ENCODE results near the gene TOMM40.

The TOMM40 gene

GRCh38 chr19:44942067-44942571, 51.1 kb downstream of the TOMM40 start, which contains the start of gene APOC4:
Gene APOC4 (plus strand): TSS chr19:44942237. CDS start chr19:44942278, 41 bp downstream.
- in situ Hi-C loops (cut with MboI; ENCODE audit: low pct_unique_long_range_greater_than_20kb, low sequenced_read_pairs, unreplicated experiment): no loop called here
- peak; percentile 15 for DNase-seq (ENCODE audit: low spot score)
- TF ChIP-seq, protein P1, sequence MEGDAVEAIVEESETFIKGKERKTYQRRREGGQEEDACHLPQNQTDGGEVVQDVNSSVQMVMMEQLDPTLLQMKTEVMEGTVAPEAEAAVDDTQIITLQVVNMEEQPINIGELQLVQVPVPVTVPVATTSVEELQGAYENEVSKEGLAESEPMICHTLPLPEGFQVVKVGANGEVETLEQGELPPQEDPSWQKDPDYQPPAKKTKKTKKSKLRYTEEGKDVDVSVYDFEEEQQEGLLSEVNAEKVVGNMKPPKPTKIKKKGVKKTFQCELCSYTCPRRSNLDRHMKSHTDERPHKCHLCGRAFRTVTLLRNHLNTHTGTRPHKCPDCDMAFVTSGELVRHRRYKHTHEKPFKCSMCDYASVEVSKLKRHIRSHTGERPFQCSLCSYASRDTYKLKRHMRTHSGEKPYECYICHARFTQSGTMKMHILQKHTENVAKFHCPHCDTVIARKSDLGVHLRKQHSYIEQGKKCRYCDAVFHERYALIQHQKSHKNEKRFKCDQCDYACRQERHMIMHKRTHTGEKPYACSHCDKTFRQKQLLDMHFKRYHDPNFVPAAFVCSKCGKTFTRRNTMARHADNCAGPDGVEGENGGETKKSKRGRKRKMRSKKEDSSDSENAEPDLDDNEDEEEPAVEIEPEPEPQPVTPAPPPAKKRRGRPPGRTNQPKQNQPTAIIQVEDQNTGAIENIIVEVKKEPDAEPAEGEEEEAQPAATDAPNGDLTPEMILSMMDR (IDR thresholded peaks at IDR 0.05; ENCODE audit: extremely low read depth, insufficient read depth, missing control alignments): no peak

DNA sequence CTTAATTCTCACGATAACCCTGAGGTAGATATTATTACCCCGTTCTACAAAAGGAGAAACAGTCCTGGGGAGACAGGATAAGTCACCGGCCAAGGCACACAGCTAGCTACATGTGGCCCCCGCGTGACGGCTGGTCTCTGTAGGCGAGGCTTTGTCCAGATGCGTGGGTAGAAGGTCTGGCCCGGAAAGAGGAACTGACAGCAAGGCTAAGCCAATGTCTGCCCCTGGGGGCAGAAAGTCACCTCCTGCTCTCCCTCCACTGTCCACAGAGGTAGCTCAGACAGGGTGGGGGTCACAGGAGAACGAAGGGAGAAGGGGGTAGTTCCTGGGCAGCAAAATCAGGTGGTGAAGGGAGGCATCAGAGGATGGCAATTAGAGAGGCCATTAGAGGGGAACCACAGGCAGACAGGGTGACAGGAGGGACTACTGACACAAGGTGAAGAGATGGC, 52.8 kb downstream of the TOMM40 start:
- in situ Hi-C loops (cut with MboI; ENCODE audit: low pct_unique_long_range_greater_than_20kb, low sequenced_read_pairs, unreplicated experiment): no loop called here
- peak; percentile 85 for DNase-seq (ENCODE audit: low spot score)
- TF ChIP-seq, protein P1 (IDR thresholded peaks at IDR 0.05; ENCODE audit: extremely low read depth, insufficient read depth, missing control alignments): peak; percentile 12

- in situ Hi-C loops (cut with MboI; ENCODE audit: low pct_unique_long_range_greater_than_20kb, low sequenced_read_pairs, unreplicated experiment): no loop called here
- TF ChIP-seq, protein P1 (IDR thresholded peaks at IDR 0.05; ENCODE audit: extremely low read depth, insufficient read depth, missing control alignments): no peak
- DNase-seq (ENCODE audit: low spot score): no peak
These were observed 56.1 kb downstream of the TOMM40 start for GRCh38 chr19:44947041-44947581.

GRCh38 chr19:44948237-44948636, 57.2 kb downstream of the TOMM40 start:
- no peak for DNase-seq (ENCODE audit: low spot score)
- in situ Hi-C loops (cut with MboI; ENCODE audit: low pct_unique_long_range_greater_than_20kb, low sequenced_read_pairs, unreplicated experiment): no loop called here
- TF ChIP-seq, protein P1 (IDR thresholded peaks at IDR 0.05; ENCODE audit: extremely low read depth, insufficient read depth, missing control alignments): no peak

DNA sequence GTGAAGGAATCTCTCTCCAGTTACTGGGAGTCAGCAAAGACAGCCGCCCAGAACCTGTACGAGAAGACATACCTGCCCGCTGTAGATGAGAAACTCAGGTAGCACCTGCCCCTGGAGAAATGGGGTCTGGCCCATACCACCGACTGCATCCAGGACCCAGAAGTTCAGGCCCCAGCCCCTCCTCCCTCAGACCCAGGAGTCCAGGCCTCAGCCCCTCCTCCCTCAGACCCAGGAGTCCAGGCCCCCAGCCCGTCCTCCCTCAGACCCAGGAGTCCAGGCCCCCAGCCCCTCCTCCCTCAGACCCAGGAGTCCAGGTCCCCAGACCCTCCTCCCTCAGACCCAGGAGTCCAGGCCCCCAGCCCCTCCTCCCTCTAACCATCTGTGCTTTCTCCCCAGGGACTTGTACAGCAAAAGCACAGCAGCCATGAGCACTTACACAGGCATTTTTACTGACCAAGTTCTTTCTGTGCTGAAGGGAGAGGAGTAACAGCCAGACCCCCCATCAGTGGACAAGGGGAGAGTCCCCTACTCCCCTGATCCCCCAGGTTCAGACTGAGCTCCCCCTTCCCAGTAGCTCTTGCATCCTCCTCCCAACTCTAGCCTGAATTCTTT, 57.8 kb downstream of the TOMM40 start:
- in situ Hi-C loops (cut with MboI; ENCODE audit: low pct_unique_long_range_greater_than_20kb, low sequenced_read_pairs, unreplicated experiment): no loop called here
- TF ChIP-seq, protein P1 (IDR thresholded peaks at IDR 0.05; ENCODE audit: extremely low read depth, insufficient read depth, missing control alignments): no peak
- no peak for DNase-seq (ENCODE audit: low spot score)

GRCh38 chr19:44949550-44949949, 58.5 kb downstream of the TOMM40 start:
- in situ Hi-C loops (cut with MboI; ENCODE audit: low pct_unique_long_range_greater_than_20kb, low sequenced_read_pairs, unreplicated experiment): no loop called here
- TF ChIP-seq, protein P1 (IDR thresholded peaks at IDR 0.05; ENCODE audit: extremely low read depth, insufficient read depth, missing control alignments): no peak
- no peak for DNase-seq (ENCODE audit: low spot score)

Data from GM13977 (cell line).